ENCODE measurements around the gene ZRANB3.

- TF ChIP-seq CTCF (optimal IDR thresholded peaks at IDR 0.05 in 1 of 3, IDR thresholded peaks at IDR 0.05 in 1 of 3, conservative IDR thresholded peaks at IDR 0.05 in 1 of 3; ENCODE audit: extremely low read depth in 1 of 3, insufficient read depth in 2 of 3, low read length in 3 of 3) (no peak), EZH2 (IDR thresholded peaks at IDR 0.05; ENCODE audit: low read length) (no peak)
Observed at GRCh38 chr2:135202751-135203150, 328.3 kb downstream of the ZRANB3 start.
